Testis (tissue), 2 donors: ENCODE results near the gene OGFRL1.
"Not testable (repeated sequence)": the region's sequence is repeated elsewhere in the genome, so short reads cannot be mapped to it uniquely, and the experiment has no call there.

Source experiments
- POLR2A ChIP-seq: fragments of 450-650 bp; IDR thresholded peaks from one replicate; pipeline ENCODE4 v1.6.1; 2017; ENCODE audit warnings: antibody characterized with exemption, mild to moderate bottlenecking, moderate library complexity
- TF ChIP-seq, protein P1 (sequence below), 3 experiments: fragments of 450-650 bp in 2 of 3; fragments of 200-600 bp in 1 of 3; sonication (generic) in 1 of 3; IDR thresholded peaks; one replicate each; pipeline ENCODE4 v1.5.1; 2016 to 2019; ENCODE audit warnings: antibody characterized with exemption in 3 of 3, mild to moderate bottlenecking in 2 of 3, moderate library complexity in 1 of 3

DNA sequence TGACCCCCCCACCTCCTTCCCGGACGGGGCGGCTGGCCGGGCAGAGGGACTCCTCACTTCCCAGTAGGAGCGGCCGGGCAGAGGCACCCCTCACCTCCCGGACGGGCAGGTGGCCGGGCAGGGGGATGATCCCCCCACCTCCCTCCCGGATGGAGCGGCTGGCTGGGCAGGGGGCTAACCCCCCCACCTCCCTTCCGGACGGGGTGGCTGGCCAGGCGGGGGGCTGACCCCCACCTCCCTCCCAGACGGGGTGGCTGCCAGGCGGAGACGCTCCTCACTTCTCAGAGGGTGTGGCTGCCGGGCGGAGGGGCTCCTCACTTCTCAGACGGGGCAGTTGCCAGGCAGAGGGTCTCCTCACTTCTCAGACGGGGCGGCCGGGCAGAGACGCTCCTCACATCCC is 22.2 kb upstream of the OGFRL1 start:
- TF ChIP-seq, protein P1, sequence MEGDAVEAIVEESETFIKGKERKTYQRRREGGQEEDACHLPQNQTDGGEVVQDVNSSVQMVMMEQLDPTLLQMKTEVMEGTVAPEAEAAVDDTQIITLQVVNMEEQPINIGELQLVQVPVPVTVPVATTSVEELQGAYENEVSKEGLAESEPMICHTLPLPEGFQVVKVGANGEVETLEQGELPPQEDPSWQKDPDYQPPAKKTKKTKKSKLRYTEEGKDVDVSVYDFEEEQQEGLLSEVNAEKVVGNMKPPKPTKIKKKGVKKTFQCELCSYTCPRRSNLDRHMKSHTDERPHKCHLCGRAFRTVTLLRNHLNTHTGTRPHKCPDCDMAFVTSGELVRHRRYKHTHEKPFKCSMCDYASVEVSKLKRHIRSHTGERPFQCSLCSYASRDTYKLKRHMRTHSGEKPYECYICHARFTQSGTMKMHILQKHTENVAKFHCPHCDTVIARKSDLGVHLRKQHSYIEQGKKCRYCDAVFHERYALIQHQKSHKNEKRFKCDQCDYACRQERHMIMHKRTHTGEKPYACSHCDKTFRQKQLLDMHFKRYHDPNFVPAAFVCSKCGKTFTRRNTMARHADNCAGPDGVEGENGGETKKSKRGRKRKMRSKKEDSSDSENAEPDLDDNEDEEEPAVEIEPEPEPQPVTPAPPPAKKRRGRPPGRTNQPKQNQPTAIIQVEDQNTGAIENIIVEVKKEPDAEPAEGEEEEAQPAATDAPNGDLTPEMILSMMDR (IDR thresholded peaks at IDR 0.05): not testable (repeated sequence)
- TF ChIP-seq POLR2A: not testable (repeated sequence)
